GM19351 (cell line): ENCODE results near the gene USP17L22.
"Not testable (repeated sequence)": the region's sequence is repeated elsewhere in the genome, so short reads cannot be mapped to it uniquely, and the experiment has no call there.

Experiments used
- ATAC-seq: cut with Tn5 transposase; IDR thresholded peaks from one replicate; pipeline ENCODE4 v1.9.1; 2021; ENCODE audit warnings: mild to moderate bottlenecking, moderate library complexity; ENCODE audit not compliant: unreplicated experiment

USP17L22 gene, protein sequence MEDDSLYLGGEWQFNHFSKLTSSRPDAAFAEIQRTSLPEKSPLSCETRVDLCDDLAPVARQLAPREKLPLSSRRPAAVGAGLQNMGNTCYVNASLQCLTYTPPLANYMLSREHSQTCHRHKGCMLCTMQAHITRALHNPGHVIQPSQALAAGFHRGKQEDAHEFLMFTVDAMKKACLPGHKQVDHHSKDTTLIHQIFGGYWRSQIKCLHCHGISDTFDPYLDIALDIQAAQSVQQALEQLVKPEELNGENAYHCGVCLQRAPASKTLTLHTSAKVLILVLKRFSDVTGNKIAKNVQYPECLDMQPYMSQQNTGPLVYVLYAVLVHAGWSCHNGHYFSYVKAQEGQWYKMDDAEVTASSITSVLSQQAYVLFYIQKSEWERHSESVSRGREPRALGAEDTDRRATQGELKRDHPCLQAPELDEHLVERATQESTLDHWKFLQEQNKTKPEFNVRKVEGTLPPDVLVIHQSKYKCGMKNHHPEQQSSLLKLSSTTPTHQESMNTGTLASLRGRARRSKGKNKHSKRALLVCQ

GRCh38 chr4:9267319-9267718, at the start of gene USP17L22:
USP17L22 (plus strand) TSS chr4:9267619; CDS start chr4:9267619, 0 bp downstream.
- ATAC-seq: not testable (repeated sequence)

DNA sequence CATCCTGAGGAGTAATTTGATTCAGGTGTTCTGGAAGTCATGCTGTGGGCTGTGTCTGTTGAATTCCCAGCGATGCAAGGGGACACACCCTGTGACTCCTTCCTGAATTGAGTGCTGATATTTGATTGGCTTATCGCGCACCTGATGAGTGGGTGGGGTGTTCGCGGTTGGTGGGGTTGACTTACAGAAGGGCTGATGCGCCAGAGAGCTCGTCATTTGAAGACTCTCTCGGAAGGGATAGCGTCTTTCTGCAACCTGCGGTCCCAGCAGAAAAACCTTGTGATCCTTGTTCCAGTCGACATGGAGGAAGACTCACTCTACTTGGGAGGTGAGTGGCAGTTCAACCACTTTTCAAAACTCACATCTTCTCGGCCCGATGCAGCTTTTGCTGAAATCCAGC, 47.6 kb upstream of the USP17L22 start, which contains the start of gene USP17L12:
TSS of gene USP17L12 (plus strand) at position 301 of the 400 bp plus-strand sequence. CDS start at position 301, 0 bp downstream.
- ATAC-seq: not testable (repeated sequence)

DNA sequence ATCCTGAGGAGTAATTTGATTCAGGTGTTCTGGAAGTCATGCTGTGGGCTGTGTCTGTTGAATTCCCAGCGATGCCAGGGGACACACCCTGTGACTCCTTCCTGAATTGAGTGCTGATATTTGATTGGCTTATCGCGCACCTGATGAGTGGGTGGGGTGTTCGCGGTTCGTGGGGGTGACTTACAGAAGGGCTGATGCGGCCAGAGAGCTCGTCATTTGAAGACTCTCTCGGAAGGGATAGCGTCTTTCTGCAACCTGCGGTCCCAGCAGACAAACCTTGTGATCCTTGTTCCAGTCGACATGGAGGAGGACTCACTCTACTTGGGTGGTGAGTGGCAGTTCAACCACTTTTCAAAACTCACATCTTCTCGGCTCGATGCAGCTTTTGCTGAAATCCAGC, 42.8 kb upstream of the USP17L22 start, which contains the start of gene USP17L13:
TSS of gene USP17L13 (plus strand) at position 301 of the 400 bp plus-strand sequence. CDS start at position 301, 0 bp downstream.
- ATAC-seq: not testable (repeated sequence)

DNA sequence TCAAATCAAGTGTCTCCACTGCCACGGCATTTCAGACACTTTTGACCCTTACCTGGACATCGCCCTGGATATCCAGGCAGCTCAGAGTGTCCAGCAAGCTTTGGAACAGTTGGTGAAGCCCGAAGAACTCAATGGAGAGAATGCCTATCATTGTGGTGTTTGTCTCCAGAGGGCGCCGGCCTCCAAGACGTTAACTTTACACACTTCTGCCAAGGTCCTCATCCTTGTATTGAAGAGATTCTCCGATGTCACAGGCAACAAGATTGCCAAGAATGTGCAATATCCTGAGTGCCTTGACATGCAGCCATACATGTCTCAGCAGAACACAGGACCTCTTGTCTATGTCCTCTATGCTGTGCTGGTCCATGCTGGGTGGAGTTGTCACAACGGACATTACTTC, 37.2 kb upstream of the USP17L22 start:
- ATAC-seq: not testable (repeated sequence)

DNA sequence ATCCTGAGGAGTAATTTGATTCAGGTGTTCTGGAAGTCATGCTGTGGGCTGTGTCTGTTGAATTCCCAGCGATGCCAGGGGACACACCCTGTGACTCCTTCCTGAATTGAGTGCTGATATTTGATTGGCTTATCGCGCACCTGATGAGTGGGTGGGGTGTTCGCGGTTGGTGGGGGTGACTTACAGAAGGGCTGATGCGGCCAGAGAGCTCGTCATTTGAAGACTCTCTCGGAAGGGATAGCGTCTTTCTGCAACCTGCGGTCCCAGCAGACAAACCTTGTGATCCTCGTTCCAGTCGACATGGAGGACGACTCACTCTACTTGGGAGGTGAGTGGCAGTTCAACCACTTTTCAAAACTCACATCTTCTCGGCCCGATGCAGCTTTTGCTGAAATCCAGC, 33.3 kb upstream of the USP17L22 start, which contains the start of gene USP17L15:
TSS of gene USP17L15 (plus strand) at position 301 of the 400 bp plus-strand sequence. CDS start at position 301, 0 bp downstream.
- not testable (repeated sequence) for ATAC-seq

DNA sequence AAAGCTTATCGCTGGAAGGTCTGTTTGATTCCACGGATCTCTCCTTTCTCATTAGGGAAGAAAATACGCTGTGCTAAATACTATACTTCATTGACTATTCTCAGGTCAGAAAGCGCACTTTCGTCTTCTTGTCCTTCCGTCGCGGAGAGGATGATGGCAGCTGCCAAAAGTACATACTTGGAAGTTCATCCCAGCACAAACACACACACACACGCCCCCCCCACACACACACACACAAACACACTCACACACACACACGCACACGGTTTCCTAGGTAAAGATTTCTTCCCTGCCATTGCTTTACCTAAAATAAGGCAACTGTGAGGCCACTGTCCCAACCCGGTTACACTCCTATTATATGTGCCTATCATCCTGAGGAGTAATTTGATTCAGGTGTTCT, 29.0 kb upstream of the USP17L22 start:
- ATAC-seq: not testable (repeated sequence)

GRCh38 chr4:9243579-9243978, 23.8 kb upstream of the USP17L22 start, which contains the start of gene USP17L17:
USP17L17 (plus strand) TSS chr4:9243879; CDS start chr4:9243879, 0 bp downstream.
- not testable (repeated sequence) for ATAC-seq

DNA sequence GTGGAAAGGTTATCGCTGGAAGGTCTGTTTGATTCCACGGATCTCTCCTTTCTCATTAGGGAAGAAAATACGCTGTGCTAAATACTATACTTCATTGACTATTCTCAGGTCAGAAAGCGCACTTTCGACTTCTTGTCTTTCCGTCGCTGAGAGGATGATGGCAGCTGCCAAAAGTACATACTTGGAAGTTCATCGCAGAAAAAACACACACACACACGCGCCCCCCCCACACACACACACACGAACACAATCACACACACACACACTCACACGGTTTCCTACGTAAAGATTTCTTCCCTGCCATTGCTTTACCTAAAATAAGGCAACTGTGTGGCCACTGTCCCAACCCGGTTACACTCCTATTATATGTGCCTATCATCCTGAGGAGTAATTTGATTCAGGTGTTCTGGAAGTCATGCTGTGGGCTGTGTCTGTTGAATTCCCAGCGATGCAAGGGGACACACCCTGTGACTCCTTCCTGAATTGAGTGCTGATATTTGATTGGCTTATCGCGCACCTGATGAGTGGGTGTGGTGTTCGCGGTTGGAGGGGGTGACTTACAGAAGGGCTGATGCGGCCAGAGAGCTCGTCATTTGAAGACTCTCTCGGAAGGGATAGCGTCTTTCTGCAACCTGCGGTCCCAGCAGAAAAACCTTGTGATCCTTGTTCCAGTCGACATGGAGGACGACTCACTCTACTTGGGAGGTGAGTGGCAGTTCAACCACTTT, 19.3 kb upstream of the USP17L22 start, which contains the start of gene USP17L18:
TSS of gene USP17L18 (plus strand) at position 678 of the 728 bp plus-strand sequence. CDS start at position 678, 0 bp downstream.
- ATAC-seq: not testable (repeated sequence)

DNA sequence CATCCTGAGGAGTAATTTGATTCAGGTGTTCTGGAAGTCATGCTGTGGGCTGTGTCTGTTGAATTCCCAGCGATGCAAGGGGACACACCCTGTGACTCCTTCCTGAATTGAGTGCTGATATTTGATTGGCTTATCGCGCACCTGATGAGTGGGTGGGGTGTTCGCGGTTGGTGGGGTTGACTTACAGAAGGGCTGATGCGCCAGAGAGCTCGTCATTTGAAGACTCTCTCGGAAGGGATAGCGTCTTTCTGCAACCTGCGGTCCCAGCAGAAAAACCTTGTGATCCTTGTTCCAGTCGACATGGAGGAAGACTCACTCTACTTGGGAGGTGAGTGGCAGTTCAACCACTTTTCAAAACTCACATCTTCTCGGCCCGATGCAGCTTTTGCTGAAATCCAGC, 14.3 kb upstream of the USP17L22 start, which contains the start of gene USP17L19:
TSS of gene USP17L19 (plus strand) at position 301 of the 400 bp plus-strand sequence. CDS start at position 301, 0 bp downstream.
- ATAC-seq: not testable (repeated sequence)

GRCh38 chr4:9257824-9258223, 9.6 kb upstream of the USP17L22 start, which contains the start of gene USP17L20:
USP17L20 (plus strand) TSS chr4:9258124; CDS start chr4:9258124, 0 bp downstream.
- ATAC-seq: not testable (repeated sequence)

DNA sequence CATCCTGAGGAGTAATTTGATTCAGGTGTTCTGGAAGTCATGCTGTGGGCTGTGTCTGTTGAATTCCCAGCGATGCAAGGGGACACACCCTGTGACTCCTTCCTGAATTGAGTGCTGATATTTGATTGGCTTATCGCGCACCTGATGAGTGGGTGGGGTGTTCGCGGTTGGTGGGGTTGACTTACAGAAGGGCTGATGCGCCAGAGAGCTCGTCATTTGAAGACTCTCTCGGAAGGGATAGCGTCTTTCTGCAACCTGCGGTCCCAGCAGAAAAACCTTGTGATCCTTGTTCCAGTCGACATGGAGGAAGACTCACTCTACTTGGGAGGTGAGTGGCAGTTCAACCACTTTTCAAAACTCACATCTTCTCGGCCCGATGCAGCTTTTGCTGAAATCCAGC, 4.8 kb upstream of the USP17L22 start, which contains the start of gene USP17L21:
TSS of gene USP17L21 (plus strand) at position 301 of the 400 bp plus-strand sequence. CDS start at position 301, 0 bp downstream.
- ATAC-seq: not testable (repeated sequence)

GRCh38 chr4:9271719-9272118, 4.3 kb downstream of the USP17L22 start:
- ATAC-seq: not testable (repeated sequence)
